ENCODE data around the gene NRP2. TPM values are rescaled to one million over a fixed set of nuclear protein-coding genes. Genes with fewer than 3 reads are reported as not detected.

The NRP2 gene
- total and polyA plus RNA-seq, 2 of the 13 experiments (the other 11 are each of a cell fraction or from before 2014, with no cell fraction given), result 0.65 to 1.4 TPM

DNA sequence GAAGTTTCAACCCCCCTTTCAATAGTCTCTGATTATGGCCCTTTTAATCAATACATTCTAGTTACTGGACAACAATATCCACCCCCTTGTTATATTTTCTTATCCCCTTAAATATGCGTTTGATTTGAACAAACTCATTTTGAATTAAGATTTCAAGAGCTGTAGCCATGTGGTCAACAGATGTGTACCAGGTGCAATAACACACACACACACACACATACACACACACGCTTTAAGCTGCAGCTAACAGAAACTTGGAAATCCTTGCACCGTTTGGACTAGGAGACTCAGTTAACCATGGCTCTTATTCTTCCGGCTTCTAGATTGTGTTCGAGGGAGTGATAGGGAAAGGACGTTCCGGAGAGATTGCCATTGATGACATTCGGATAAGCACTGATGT is 82.8 kb downstream of the NRP2 start (continued):
- TF ChIP-seq, protein P1, sequence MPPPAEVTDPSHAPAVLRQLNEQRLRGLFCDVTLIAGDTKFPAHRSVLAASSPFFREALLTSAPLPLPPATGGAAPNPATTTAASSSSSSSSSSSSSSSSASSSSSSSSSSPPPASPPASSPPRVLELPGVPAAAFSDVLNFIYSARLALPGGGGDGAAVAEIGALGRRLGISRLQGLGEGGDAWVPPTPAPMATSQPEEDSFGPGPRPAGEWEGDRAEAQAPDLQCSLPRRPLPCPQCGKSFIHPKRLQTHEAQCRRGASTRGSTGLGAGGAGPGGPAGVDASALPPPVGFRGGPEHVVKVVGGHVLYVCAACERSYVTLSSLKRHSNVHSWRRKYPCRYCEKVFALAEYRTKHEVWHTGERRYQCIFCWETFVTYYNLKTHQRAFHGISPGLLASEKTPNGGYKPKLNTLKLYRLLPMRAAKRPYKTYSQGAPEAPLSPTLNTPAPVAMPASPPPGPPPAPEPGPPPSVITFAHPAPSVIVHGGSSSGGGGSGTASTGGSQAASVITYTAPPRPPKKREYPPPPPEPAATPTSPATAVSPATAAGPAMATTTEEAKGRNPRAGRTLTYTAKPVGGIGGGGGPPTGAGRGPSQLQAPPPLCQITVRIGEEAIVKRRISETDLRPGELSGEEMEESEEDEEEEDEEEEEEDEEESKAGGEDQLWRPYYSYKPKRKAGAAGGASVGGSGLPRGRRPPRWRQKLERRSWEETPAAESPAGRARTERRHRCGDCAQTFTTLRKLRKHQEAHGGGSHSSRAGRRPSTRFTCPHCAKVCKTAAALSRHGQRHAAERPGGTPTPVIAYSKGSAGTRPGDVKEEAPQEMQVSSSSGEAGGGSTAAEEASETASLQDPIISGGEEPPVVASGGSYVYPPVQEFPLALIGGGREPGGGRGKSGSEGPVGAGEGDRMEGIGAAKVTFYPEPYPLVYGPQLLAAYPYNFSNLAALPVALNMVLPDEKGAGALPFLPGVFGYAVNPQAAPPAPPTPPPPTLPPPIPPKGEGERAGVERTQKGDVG (CRISPR knock-in tag; IDR thresholded peaks at IDR 0.05; ENCODE audit: borderline replicate concordance), result no peak
- TF ChIP-seq CCAR2 (optimal IDR thresholded peaks at IDR 0.05; ENCODE audit: low read depth, low read length) (no peak), ZNF354B (CRISPR knock-in tag; IDR thresholded peaks at IDR 0.05) (no peak), ZNF44 (CRISPR knock-in tag; IDR thresholded peaks at IDR 0.05) (no peak)

DNA sequence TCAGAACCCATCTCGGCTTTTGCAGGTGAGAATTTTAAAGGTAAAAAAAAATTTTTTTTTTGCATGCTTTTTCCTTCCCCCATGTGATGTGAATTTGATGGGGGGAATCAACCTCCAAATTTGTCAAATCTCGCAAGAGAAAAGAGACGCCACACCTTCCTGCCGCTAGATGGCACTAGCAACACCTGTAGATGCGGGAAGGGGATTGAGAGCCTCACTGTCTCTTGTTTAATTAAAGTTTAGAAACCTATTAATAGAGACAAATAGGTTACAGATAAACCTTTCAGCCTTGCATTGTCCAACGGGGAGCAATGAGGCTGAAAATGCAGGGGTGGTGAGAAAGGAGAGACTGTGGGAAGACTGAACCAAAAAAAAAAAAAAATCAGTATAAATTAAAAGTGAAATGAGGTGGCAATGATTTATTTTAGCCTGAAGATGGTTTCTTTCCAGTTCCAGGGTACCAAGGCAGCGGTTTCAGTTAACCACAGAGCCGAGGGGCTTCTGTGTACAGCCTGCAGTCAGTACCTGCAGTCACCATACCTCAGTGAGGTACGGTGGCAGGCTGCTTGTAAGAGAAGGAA is 84.6 kb downstream of the NRP2 start:
- no peak overlapping the region for H3K4me3 ChIP-seq (replicated peaks in 1 of 3; ENCODE audit: insufficient read depth in 1 of 3, low read depth in 2 of 3, low read length in 3 of 3)
- H3K4me2 ChIP-seq (ENCODE audit: low read depth, low read length), result no peak overlapping the region
- intact Hi-C loops (cut with micrococcal nuclease; ENCODE audit: unreplicated experiment) (loop anchor here (1.0 to 2.0 kb wide), 3 partner anchors 46 to 160 kb away; no protein-coding TSS in a partner anchor), in situ Hi-C loops (cut with HindIII; ENCODE audit: extremely low pct_ligation_motif_present, low pct_unique_long_range_greater_than_20kb) (no loop called here)
- no peaks in the 10 kb centered on the region for H3K36me3 ChIP-seq (replicated peaks in 1 of 2; ENCODE audit: control insufficient read depth in 1 of 2, insufficient read depth in 2 of 2, low read length in 2 of 2)
- peak; percentile 42; the same call in 1 of the 3 replicates for ATAC-seq
- H3K27ac ChIP-seq (ENCODE audit: extremely low read length, insufficient read depth, low read length), result no peak overlapping the region
- no peaks in the 10 kb centered on the region for H4K20me1 ChIP-seq (ENCODE audit: insufficient read depth, low read length)
- no peaks in the 10 kb centered on the region for H3K4me1 ChIP-seq (ENCODE audit: insufficient read depth, low read length)
- no peaks in the 10 kb centered on the region for H3K9me3 ChIP-seq (ENCODE audit: low read length)
- 12% methylated on average over 9 of the region's 9 CpGs for WGBS (ENCODE audit: low lambda C conversion rate)
- ChIA-PET CTCF (ENCODE audit: low intra/inter-chr PET ratio, low total read pairs) (interaction anchor here (0.9 to 2.2 kb wide), 4 partner anchors 47 to 159 kb away, joined by 3 to 14 read pairs (median 10); no protein-coding TSS in a partner anchor), POLR2A (no interaction called here)
- FAIRE-seq, result peak; percentile 87
- H2AFZ ChIP-seq (ENCODE audit: low read length), result no peak overlapping the region
- H3K79me2 ChIP-seq (ENCODE audit: insufficient read depth, low read length), result no peaks in the 10 kb centered on the region
- no peaks in the 10 kb centered on the region; a peak in 3 of 5 replicates for H3K27me3 ChIP-seq (ENCODE audit: control insufficient read depth in 1 of 2, insufficient read depth in 2 of 2, low read length in 2 of 2)
- BruUV-seq (replicated peaks), result no TSS peak
- no peak overlapping the region for H3K9ac ChIP-seq (ENCODE audit: insufficient read depth, low read depth, low read length)
- peak; percentile 55 for DNase-seq (ENCODE audit: low spot score)
- TF ChIP-seq TEAD3 (CRISPR knock-in tag; optimal IDR thresholded peaks at IDR 0.05; ENCODE audit: borderline replicate concordance), result peak; percentile 52
- no peak for TF ChIP-seq MATR3 (CRISPR knock-in tag; IDR thresholded peaks at IDR 0.05)
- no peak for TF ChIP-seq IRX3 (CRISPR knock-in tag; IDR thresholded peaks at IDR 0.05; ENCODE audit: borderline replicate concordance, low read depth)
- TF ChIP-seq, protein P2, sequence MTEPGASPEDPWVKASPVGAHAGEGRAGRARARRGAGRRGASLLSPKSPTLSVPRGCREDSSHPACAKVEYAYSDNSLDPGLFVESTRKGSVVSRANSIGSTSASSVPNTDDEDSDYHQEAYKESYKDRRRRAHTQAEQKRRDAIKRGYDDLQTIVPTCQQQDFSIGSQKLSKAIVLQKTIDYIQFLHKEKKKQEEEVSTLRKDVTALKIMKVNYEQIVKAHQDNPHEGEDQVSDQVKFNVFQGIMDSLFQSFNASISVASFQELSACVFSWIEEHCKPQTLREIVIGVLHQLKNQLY (CRISPR knock-in tag; IDR thresholded peaks at IDR 0.05), result no peak
- no peak for TF ChIP-seq MEIS1 (CRISPR knock-in tag; IDR thresholded peaks at IDR 0.05; ENCODE audit: borderline replicate concordance)
- TF ChIP-seq, protein P3, sequence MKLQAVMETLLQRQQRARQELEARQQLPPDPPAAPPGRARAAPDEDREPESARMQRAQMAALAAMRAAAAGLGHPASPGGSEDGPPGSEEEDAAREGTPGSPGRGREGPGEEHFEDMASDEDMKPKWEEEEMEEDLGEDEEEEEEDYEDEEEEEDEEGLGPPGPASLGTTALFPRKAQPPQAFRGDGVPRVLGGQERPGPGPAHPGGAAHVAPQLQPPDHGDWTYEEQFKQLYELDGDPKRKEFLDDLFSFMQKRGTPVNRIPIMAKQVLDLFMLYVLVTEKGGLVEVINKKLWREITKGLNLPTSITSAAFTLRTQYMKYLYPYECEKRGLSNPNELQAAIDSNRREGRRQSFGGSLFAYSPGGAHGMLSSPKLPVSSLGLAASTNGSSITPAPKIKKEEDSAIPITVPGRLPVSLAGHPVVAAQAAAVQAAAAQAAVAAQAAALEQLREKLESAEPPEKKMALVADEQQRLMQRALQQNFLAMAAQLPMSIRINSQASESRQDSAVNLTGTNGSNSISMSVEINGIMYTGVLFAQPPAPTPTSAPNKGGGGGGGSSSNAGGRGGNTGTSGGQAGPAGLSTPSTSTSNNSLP (IDR thresholded peaks at IDR 0.05; ENCODE audit: low read depth, low read length), result peak; percentile 44; the same call in 1 of the 2 replicates
- peak; percentile 81 for TF ChIP-seq SMC3 (IDR thresholded peaks at IDR 0.05; ENCODE audit: low read length)
- TF ChIP-seq XRCC5 (optimal IDR thresholded peaks at IDR 0.05; ENCODE audit: low read length), result peak; percentile 46
- no peak for TF ChIP-seq NR2F2 (IDR thresholded peaks at IDR 0.05; ENCODE audit: borderline replicate concordance, low read depth)
- TF ChIP-seq RXRA (CRISPR knock-in tag; IDR thresholded peaks at IDR 0.05), result no peak
- TF ChIP-seq, protein P4, sequence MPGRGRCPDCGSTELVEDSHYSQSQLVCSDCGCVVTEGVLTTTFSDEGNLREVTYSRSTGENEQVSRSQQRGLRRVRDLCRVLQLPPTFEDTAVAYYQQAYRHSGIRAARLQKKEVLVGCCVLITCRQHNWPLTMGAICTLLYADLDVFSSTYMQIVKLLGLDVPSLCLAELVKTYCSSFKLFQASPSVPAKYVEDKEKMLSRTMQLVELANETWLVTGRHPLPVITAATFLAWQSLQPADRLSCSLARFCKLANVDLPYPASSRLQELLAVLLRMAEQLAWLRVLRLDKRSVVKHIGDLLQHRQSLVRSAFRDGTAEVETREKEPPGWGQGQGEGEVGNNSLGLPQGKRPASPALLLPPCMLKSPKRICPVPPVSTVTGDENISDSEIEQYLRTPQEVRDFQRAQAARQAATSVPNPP (CRISPR knock-in tag; IDR thresholded peaks at IDR 0.05), result no peak
- no peak for TF ChIP-seq TCF12 (IDR thresholded peaks at IDR 0.05)
- TF ChIP-seq TCF12 (CRISPR knock-in tag; IDR thresholded peaks at IDR 0.05), result no peak
